Left hindlimb (tissue), 1 donor: ENCODE measurements around the gene LPIN1.
"Not testable (repeated sequence)": the region's sequence is repeated elsewhere in the genome, so short reads cannot be mapped to it uniquely, and the experiment has no call there.

ENCODE experiments used
- DNase-seq: peaks from one replicate; pipeline ENCODE4 v3.0.0-alpha.2; 2018

The LPIN1 gene

GRCh38 chr2:11842336-11842735 lies 95.9 kb downstream of the LPIN1 start:
- DNase-seq = no peak

- DNase-seq = not testable (repeated sequence)
These were observed 98.4 kb downstream of the LPIN1 start for GRCh38 chr2:11844798-11845197.

GRCh38 chr2:11847935-11848334 lies 101.5 kb downstream of the LPIN1 start:
- not testable (repeated sequence) for DNase-seq

GRCh38 chr2:11850082-11850481 lies 103.7 kb downstream of the LPIN1 start:
- DNase-seq = no peak

GRCh38 chr2:11852526-11853196 lies 106.2 kb downstream of the LPIN1 start:
- no peak for DNase-seq

- no peak for DNase-seq
These were observed 106.8 kb downstream of the LPIN1 start for GRCh38 chr2:11853197-11853588.

- DNase-seq = no peak
These were observed 108.8 kb downstream of the LPIN1 start for GRCh38 chr2:11855064-11855760.

- no peak for DNase-seq
These were observed 109.7 kb downstream of the LPIN1 start for GRCh38 chr2:11856095-11856494.

- no peak for DNase-seq
These were observed 112.5 kb downstream of the LPIN1 start for GRCh38 chr2:11858883-11859282.

GRCh38 chr2:11859975-11860374 lies 113.5 kb downstream of the LPIN1 start:
- not testable (repeated sequence) for DNase-seq

GRCh38 chr2:11861044-11861443 lies 114.6 kb downstream of the LPIN1 start:
- DNase-seq = no peak

- no peak for DNase-seq
These were observed 115.6 kb downstream of the LPIN1 start for GRCh38 chr2:11862049-11862448.

GRCh38 chr2:11863103-11863502 lies 116.7 kb downstream of the LPIN1 start:
- no peak for DNase-seq

GRCh38 chr2:11863513-11864328 lies 117.3 kb downstream of the LPIN1 start:
- peak; percentile 87 for DNase-seq

- DNase-seq = no peak
These were observed 118.3 kb downstream of the LPIN1 start for GRCh38 chr2:11864724-11865123.

GRCh38 chr2:11865378-11865777 lies 118.9 kb downstream of the LPIN1 start:
- DNase-seq = no peak

- DNase-seq = no peak
These were observed 119.4 kb downstream of the LPIN1 start for GRCh38 chr2:11865805-11866204.

GRCh38 chr2:11866358-11867335 lies 120.2 kb downstream of the LPIN1 start:
- no peak for DNase-seq

GRCh38 chr2:11867926-11868325 lies 121.5 kb downstream of the LPIN1 start:
- no peak for DNase-seq

- DNase-seq = no peak
These were observed 123.1 kb downstream of the LPIN1 start for GRCh38 chr2:11869391-11869991.

GRCh38 chr2:11870064-11870463 lies 123.6 kb downstream of the LPIN1 start:
- no peak for DNase-seq

GRCh38 chr2:11870584-11870983 lies 124.2 kb downstream of the LPIN1 start:
- DNase-seq = no peak
